Measurements from ENCODE around the gene LPP. TPM values are rescaled to one million over a fixed set of nuclear protein-coding genes. Genes with fewer than 3 reads are reported as not detected.
A peak's percentile ranks its signal among the peaks of the same experiment; 100 is the strongest.

LPP gene
- total RNA-seq, 6 donors from 2014 or later, result 86.0 to 196 (median 160) TPM

DNA sequence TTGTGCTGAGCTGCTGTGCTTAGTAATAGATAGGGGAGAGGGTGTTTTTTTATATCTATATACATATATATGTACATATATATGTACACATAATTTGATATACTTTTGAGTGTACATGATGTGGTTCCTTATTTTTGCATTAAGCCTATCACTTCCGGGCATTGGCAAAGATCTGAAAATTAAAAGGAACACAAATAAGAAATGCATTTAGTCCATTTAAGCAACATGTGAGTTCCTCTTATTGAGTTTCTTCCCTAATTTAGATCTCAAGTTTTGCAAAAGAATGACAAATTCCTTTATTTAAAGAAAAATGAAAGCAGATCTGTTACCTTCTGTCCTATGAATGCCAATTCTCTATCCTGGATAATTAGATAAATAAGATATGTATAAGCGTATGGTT is 435.1 kb downstream of the LPP start:
- peaks cover 2 to 17% (median 7%) of the 10 kb centered on the region in 4 donors for H3K4me1 ChIP-seq
- 73 to 76% methylated on average over 2 of the region's 2 CpGs for WGBS, 2 donors
- H3K9me3 ChIP-seq, result no peaks in the 10 kb centered on the region
- no peaks in the 10 kb centered on the region for H3K27me3 ChIP-seq
- peak overlapping the region in 1 of 4 donors; percentile 48 for H3K27ac ChIP-seq
- TF ChIP-seq, protein P1, sequence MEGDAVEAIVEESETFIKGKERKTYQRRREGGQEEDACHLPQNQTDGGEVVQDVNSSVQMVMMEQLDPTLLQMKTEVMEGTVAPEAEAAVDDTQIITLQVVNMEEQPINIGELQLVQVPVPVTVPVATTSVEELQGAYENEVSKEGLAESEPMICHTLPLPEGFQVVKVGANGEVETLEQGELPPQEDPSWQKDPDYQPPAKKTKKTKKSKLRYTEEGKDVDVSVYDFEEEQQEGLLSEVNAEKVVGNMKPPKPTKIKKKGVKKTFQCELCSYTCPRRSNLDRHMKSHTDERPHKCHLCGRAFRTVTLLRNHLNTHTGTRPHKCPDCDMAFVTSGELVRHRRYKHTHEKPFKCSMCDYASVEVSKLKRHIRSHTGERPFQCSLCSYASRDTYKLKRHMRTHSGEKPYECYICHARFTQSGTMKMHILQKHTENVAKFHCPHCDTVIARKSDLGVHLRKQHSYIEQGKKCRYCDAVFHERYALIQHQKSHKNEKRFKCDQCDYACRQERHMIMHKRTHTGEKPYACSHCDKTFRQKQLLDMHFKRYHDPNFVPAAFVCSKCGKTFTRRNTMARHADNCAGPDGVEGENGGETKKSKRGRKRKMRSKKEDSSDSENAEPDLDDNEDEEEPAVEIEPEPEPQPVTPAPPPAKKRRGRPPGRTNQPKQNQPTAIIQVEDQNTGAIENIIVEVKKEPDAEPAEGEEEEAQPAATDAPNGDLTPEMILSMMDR (IDR thresholded peaks at IDR 0.05), result no peak
- TF ChIP-seq POLR2A (IDR thresholded peaks at IDR 0.05), result no peak
- no peak for TF ChIP-seq EP300 (IDR thresholded peaks at IDR 0.05)
- no peak for TF ChIP-seq POLR2AphosphoS5 (IDR thresholded peaks at IDR 0.05)
- H3K36me3 ChIP-seq, result no peaks in the 10 kb centered on the region
- H3K4me3 ChIP-seq, result no peak overlapping the region
- DNase-seq (no peak), ATAC-seq (ENCODE audit: low FRiP score in 2 of 2) (peak in 1 of 2 donors; percentile 32)

GRCh38 chr3:188589771-188590170 is 435.8 kb downstream of the LPP start:
- DNase-seq (no peak), ATAC-seq (ENCODE audit: low FRiP score in 2 of 2) (no peak)
- 75 to 86% methylated on average over 2 of the region's 2 CpGs for whole genome bisulfite sequencing, 2 donors
- H3K27me3 ChIP-seq, result no peaks in the 10 kb centered on the region
- no peak overlapping the region for H3K27ac ChIP-seq
- no peak overlapping the region for H3K4me3 ChIP-seq
- peaks cover 0 to 19% (median 5%) of the 10 kb centered on the region in 4 donors for H3K4me1 ChIP-seq
- H3K36me3 ChIP-seq, result no peaks in the 10 kb centered on the region
- TF ChIP-seq POLR2A (IDR thresholded peaks at IDR 0.05), result no peak
- no peak for TF ChIP-seq POLR2AphosphoS5 (IDR thresholded peaks at IDR 0.05)
- TF ChIP-seq, protein P1 (IDR thresholded peaks at IDR 0.05), result no peak
- no peak for TF ChIP-seq EP300 (IDR thresholded peaks at IDR 0.05)
- no peaks in the 10 kb centered on the region for H3K9me3 ChIP-seq

DNA sequence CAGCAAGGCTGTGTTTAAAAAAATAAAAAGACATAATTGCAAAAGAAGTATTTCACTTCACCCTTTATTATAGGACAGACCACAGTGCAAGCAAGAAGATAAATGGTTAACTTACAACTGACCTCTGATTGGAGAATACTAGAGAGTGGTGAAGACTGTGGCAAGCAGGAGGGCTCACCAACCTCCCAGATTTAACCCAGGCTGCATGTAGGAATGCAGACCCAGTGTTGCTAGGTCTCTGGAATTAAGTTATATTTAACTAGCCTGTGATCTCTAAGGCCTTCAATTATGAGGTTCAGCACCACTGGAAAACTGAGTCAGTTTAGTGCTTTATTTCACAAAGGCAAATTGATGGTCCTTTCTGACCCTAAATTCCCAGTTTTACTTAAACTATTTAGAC is 436.6 kb downstream of the LPP start:
- H3K4me3 ChIP-seq, result no peak overlapping the region
- peaks cover 0 to 15% (median 4%) of the 10 kb centered on the region in 4 donors for H3K4me1 ChIP-seq
- TF ChIP-seq POLR2AphosphoS5 (IDR thresholded peaks at IDR 0.05) (no peak), EP300 (IDR thresholded peaks at IDR 0.05) (no peak), POLR2A (IDR thresholded peaks at IDR 0.05) (no peak)
- TF ChIP-seq, protein P1 (IDR thresholded peaks at IDR 0.05), result no peak
- ATAC-seq (ENCODE audit: low FRiP score in 2 of 2) (no peak), DNase-seq (no peak)
- H3K9me3 ChIP-seq, result no peaks in the 10 kb centered on the region
- H3K27ac ChIP-seq, result no peak overlapping the region
- no peaks in the 10 kb centered on the region for H3K36me3 ChIP-seq
- H3K27me3 ChIP-seq, result no peaks in the 10 kb centered on the region

GRCh38 chr3:188594139-188594538 is 440.2 kb downstream of the LPP start:
- TF ChIP-seq EP300 (IDR thresholded peaks at IDR 0.05) (no peak), POLR2A (IDR thresholded peaks at IDR 0.05) (no peak), POLR2AphosphoS5 (IDR thresholded peaks at IDR 0.05) (no peak)
- TF ChIP-seq, protein P1 (IDR thresholded peaks at IDR 0.05), result no peak
- no peak for DNase-seq
- Histone ChIP-seq H3K36me3 (no peaks in the 10 kb centered on the region), H3K27ac (peak overlapping the region in 3 of 4 donors; percentile 2 to 30 (median 3)), H3K4me1 (peaks cover 0 to 11% (median 4%) of the 10 kb centered on the region in 4 donors), H3K9me3 (no peaks in the 10 kb centered on the region), H3K27me3 (no peaks in the 10 kb centered on the region), H3K4me3 (no peak overlapping the region)
- ATAC-seq (ENCODE audit: low FRiP score in 2 of 2), result peak in 1 of 2 donors; percentile 86
- WGBS, 2 donors, result 61 to 70% methylated on average over 2 of the region's 2 CpGs

GRCh38 chr3:188595890-188596376 is 442.0 kb downstream of the LPP start:
- Histone ChIP-seq H3K9me3 (no peaks in the 10 kb centered on the region), H3K4me3 (no peak overlapping the region), H3K36me3 (no peaks in the 10 kb centered on the region), H3K4me1 (peaks cover 0 to 11% (median 4%) of the 10 kb centered on the region in 4 donors), H3K27ac (no peak overlapping the region), H3K27me3 (no peaks in the 10 kb centered on the region)
- ATAC-seq (ENCODE audit: low FRiP score in 2 of 2), result no peak
- TF ChIP-seq, protein P1 (IDR thresholded peaks at IDR 0.05), result no peak
- TF ChIP-seq POLR2A (IDR thresholded peaks at IDR 0.05), result no peak
- TF ChIP-seq EP300 (IDR thresholded peaks at IDR 0.05), result no peak
- no peak for TF ChIP-seq POLR2AphosphoS5 (IDR thresholded peaks at IDR 0.05)
- no peak for DNase-seq
- 77 to 89% methylated on average over 5 of the region's 5 CpGs for WGBS, 2 donors
